HG03469 (cell line): ENCODE data around the gene RRAS2.

Experiments used
- ATAC-seq: cut with Tn5 transposase; IDR thresholded peaks from one replicate; pipeline ENCODE4 v1.9.1; 2021; ENCODE audit warnings: mild to moderate bottlenecking, moderate library complexity, moderate number of reproducible peaks; ENCODE audit not compliant: unreplicated experiment

RRAS2 gene

DNA sequence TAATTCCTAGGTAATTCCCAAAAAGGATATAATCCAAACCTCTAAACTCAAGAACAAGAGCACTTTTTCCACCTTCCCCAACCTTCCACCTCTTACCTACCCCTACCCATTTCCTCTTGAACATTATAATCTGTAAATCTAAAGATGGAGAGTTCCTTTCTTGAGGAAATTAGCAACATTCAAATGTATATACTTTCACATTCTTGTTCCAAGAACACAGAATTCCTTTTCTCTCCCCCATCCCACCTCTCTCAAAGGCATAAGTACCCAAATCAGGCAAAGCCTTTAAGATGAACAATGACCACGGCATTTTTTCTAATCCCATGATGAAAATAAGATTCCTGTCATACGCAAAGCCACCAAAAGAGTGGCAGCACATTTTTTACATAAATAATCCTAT is 18.3 kb downstream of the RRAS2 start:
- ATAC-seq: no peak

DNA sequence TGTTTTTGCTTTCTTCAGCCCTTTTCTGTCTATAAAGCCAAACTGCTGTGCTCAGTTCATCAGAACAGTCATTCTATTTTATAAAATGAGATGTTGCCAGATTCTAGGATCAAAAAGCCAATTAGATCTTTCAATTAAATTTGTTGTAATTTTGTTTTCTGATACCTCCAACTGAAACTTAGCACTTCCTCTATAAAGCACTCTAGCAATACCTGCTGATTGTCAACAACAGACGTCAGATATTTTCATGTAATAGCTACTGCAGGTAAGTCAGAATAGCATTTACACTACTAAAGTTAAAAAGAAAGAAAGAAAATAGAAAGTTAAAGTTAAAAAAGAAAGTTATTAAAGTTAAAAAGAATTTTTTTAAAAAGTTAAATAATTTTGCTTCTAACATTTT is 19.6 kb downstream of the RRAS2 start:
- no peak for ATAC-seq

DNA sequence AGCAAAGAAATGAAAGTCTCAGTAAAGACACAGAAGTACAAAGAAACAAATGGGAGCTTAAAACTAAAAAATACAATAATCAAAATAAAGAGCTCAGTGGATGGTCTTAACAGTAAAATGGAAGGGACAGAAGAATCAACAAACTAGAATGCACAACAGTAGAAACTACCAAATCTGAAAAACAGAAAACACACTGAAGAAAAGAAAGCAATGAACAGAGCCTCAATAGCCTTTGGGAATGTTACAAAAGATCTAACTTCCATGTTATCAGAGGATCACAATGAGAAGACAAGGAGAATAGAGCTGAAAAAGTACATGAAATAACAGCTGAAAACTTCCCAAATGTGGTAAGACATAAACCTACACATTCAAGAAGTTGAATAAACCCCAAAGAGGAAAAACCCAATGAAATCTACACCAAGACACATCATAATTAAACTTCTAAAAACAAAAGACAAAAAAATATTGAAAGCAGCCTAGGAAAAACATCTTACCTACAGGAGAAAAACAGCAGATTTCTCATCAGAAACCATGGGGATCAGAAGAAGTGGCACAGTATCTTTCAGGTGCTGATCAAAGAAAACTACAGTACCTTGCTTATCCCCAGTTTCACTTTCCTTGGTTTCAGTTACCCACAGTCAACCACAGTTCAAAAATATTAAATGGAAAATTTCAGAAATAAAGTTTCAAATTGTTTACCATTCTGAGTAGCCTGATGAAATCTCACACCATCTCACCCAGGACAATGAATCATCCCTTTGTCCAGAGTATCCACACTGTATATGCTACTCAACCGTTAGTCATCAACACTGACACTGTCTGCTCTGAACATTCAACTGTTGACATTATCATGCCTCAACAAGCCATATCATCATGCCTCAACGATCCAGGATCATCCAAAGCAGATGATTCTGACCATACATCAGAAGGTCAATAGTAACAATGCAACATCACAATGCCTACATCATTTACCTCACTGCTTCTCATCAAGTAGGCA is 22.2 kb downstream of the RRAS2 start:
- ATAC-seq: no peak

DNA sequence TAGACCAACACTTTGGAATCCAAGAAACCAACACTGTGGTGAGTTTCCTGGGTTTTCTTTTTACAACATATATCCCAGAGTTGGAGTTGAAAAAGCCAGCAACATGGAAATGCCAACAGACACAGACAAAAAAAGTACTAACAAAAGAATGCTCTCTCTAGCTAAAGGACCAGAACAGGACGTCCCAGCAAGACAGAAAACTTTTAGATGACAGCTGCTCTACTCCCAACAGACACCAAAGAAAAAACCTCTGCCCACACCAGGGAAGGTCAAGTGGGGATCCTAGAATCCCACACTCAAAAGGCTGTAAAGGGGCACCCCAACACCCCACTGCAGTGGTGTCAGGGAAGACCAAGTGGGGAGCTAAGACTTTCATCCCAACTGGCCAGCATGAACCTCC is 23.3 kb downstream of the RRAS2 start:
- no peak for ATAC-seq

DNA sequence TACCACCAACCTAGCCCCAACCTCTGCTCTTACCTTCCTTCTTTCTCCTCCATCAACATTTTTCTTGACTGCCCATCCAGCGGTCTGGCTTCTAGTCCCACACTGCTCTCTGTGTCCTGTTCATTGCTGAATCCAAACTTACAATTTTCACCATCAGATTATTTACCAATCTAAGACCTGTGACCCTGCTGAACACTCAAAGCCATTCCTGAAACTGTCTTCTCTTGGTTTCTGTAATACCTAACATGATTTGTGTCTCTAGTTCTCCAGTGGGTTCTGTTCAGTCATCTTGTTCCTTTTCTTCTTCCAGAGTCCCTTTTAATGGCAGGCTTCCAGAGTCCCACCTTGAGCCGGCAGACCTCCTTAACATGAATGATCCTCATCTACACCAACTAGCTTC is 24.1 kb downstream of the RRAS2 start:
- no peak for ATAC-seq

DNA sequence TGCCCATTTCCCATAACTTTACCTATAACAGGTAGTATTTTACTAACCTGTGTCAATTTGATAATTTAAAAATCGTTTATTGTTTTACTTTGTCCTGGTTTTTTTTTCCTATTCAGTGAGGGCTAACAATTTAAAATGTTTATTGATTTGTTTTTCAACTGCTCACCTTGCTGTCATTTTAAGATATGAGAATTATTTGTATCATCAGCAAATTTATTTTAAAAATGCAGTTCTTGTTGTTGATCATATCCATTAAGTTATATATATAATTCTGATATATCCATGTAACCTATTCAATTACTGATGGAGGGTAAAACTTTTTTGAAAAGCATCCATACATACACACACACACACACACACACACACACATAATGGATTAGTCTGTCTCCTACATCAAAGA is 24.8 kb downstream of the RRAS2 start:
- ATAC-seq: no peak

DNA sequence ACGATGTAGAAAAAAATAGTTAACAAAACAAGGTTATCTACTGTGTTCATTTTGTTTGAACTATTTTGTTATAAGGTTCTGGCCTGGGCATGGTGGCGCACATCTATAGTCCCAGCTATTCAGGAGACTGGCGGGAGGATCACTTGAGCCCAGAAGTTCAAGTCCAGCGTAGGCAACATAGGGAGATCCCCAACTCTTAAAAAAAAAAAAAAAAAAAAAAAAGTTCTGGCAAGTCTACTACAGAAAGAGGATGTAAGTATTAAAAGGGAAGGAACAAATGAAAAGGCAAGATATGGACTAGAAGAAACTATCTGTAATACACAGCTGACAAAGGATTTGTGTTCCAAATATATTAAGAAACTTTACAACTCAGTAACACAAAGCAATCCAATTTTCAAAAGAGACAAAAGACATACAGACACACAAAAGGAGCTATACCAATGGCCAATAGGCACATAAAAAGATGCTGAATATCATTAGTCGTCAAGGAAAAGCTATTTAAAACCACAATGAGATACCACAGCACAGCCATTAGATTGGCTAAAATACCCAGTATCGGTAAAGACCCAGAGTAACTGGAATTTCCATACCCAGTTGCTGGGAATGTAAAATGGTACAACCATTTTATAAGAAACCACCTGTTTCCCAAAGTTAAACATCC is 27.4 kb downstream of the RRAS2 start:
- peak; percentile 38 for ATAC-seq

DNA sequence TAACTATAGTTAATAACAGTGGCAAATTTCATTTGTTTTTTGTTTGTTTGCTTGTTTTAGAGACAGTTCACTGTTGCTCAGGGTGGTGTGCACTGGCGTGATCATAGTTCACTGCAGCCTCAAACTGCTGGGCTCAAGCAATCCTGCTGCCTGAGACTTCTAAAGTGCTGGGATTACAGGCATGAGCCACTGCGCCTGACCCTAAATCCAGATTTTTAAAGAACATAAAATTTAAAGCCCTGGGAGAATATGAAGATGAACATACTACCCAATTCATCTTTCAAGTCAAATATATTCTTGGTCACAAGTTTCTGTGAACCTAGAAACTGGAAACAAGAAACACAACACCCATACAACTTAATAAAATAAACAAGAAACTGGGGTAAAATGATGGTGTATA is 28.1 kb downstream of the RRAS2 start:
- ATAC-seq: no peak

DNA sequence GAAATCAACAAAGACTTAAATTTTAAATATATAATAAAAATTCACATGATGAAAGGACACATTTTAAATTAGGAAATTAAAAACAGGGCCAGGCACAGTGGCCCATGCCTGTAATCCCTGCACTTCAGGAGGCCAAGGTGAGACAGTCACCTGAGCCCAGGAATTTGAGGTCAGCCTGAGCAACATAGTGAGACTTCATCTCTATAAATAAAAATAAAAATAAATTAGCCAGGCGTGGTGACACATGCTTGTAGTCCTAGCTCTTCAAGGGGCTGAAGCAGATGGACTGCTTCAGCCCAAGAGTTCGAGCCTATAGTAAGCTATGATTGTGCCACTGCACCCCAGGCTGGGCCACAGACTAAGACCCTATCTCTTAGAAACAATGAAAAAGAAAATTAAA is 29.3 kb downstream of the RRAS2 start:
- ATAC-seq: no peak

DNA sequence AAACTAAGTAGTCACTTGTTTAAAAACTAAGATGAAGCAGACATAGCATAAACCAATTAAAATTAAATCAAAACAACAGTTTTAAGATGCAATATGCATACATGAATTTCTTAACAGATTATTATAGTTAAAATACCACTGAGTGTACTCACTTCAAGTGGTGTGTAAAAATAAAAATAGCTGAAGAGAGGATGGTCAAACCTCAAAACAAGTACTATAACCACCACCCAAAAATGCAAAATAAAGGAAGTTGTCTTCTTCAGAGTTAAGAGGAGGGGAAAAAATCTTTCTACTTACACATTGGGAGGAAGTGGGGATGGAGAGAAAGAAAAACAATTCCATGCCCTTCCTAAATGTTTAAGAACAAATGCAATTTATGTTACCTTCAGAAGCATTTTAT is 31.9 kb downstream of the RRAS2 start:
- no peak for ATAC-seq

DNA sequence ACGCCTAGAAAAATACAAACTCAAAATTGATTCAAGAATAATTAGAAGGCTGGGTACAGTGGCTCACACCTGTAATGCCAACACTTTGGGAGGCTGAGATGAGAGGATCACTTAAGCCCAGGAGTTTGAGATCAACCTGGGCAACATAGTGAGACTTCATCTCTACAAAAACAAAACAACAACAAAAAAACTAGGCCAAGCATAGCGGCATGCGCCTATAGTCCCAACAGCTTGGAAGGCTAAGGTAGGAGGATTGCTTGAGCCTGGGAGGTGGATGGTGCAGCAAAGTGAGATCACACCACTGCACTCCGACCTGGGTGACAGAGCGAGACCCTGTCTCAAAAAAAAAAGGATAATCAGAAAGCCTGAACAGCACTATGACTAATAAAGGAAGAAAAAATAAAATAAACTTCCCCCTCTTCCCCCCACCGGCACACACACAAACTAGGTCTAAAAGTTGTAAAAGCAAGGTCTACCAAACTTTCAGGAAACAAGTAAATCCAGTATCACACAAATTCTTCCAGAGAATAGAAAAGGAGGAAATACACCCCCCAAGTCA is 35.8 kb downstream of the RRAS2 start:
- ATAC-seq: no peak

DNA sequence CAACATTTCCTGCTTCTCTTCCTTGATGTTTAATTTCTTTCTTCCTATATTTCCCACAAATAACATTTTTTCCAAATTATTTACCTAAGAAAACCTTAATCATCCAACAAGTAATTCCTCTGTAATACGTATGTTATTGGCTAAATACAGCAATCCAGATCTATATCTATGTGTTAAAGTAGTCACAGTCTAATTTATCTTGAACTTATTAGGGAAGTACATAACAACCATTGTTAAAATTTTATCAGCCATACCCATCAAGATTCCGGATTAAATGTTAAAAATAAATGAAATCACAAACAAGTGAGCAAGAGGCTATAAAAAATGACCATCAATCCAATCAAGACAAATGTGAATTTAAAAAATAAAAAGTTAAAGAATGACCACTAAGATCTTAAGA is 36.5 kb downstream of the RRAS2 start:
- ATAC-seq: no peak

DNA sequence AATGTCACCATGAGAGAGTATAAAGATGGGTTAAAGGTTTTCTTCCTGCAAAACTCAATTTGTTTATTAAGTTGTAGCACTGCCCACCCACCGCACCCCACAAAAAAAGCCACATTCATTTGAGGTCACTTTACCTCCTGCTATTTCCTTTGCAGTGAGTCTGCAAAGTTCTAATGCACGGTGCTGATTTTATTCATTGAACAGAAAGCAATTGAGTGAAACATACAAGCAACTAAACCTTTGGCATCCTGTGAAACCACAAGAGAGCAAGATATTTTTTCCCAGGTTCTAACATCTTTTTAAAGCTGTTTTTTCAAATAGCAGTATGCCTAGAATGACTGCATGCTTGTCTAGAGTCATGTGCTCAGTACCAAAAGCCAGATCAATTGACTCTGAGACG is 39.0 kb downstream of the RRAS2 start:
- ATAC-seq: peak; percentile 42

DNA sequence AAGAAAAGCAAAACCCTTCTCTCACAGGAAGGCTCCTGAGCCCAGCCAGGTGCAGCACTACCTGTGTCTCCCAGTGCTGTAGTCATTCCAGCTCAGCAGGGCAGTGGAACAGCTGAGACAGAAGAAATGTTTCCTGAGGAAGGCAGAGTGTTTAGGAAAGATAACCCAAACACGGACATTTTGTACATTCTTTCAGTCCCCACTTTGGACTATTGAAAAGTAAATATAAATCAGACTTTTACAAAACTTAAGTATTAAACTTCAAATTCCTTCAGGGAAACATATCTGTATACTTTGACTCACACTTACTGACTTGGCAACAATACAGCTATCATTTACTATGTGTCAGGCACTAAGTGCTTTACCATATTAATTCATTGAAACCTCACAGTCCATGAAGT is 40.4 kb downstream of the RRAS2 start:
- no peak for ATAC-seq

DNA sequence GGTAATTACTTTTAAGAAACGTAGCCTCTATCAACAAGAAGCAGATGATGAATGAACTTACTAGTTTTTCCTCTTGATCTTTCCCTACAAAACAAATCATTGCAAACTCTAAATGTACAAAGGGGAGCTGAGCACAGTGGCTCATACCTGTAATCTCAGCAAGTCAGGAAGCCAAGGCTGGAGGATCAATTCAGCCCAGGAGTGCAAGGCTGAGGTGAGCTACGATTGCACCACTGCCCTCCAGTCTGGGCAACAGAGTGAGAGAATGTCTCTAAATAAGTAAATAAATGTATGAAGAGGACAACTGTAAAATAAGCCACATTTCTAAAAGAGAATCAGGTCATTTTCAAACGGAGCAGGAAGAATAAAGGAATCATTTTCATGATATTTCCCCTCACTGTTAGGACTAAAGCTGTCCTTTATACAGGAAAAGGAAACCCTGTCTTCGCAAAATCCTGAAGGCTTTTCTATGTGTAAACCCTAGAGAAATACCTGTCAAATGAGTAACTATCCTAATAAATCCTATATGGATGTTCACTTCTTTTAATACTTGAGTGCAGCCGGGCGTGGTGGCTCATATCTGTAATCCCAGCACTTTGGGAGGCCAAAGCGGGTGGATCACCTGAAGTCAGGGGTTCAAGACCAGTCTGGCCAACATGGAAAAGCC is 41.2 kb downstream of the RRAS2 start:
- no peak for ATAC-seq

DNA sequence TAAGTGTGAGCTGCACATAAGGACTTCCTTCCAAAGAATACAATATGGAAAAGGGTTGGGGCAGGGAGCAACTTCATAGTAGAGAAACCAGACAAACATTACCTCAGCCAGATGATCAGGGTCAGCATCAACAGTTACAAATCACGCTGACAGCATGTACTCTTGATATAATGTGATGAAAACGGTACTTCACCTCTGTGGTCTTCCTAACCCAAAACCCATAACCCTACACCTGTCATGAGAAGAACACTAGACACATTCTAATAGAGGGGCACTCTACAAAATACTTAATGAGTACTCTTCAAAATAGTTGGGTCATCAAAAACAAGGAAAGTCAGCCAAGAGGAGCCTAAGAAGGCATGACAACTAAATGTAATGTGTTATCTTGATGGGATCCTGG is 43.9 kb downstream of the RRAS2 start:
- no peak for ATAC-seq

DNA sequence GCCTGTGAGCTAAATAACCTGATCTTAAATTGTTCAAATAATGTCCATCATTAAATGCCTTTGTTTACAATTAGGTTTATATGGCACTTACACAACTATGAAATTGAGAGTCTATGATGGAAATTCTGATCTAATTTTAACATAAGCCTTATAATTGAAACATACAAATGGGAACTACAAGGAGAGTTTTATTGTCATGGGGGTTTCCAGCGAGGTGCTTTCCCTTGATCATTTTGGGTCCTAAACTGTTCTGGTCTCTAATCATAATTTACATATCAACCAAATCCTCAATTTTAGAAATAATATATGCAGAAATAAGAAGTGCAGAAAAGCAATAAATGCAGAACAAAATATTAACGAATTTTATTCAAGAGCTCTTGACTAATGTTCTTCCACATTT is 44.9 kb downstream of the RRAS2 start:
- no peak for ATAC-seq

DNA sequence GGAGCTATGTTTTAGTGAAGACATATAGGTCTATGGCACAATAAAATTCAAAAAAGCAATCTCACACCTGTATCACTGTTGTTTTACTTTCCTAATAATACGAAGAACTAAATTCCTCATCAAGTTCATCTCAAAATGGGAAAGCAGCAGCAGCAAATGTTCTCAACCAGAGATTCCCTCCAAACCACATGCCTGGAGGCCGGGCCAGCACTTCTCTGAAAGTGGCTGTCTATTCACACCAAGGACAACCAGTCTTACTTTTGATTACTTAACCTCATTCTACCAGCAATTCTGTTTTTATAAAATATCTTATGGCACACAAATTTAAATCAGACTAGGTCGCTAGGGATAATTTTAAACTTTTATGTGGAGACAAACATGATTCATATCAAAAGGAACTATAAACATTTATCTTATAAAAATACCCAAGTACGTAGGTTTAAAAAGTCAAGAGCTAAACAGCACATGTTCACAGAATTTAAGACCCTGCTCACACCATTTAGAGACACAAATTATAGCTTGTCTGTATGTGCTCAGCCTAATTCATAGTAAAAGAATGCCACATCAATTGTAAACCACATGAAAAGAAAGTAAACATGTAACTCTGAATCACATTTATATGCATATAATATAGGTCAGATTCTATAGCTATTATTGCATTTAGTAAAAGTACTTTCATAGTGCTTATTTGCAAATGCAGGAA is 46.1 kb downstream of the RRAS2 start:
- no peak for ATAC-seq

DNA sequence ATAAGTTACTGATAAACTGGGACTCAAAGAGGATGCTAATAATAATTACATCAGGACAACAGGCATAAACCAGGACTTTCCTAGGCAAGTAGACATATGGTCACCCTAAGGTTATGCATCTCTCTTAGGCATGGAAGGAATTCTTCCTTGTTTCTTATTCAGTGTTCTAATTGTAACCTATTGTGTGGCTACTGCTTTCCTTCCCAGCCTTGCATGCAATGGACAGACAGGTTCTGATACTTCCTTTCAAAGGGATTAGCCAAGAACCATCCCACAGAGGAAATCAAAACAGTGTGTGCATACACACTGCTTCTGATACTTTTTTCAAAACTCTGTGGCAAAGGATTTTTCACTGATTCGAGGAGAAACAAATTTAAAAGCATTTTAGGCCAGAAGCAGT is 48.3 kb downstream of the RRAS2 start:
- ATAC-seq: no peak

DNA sequence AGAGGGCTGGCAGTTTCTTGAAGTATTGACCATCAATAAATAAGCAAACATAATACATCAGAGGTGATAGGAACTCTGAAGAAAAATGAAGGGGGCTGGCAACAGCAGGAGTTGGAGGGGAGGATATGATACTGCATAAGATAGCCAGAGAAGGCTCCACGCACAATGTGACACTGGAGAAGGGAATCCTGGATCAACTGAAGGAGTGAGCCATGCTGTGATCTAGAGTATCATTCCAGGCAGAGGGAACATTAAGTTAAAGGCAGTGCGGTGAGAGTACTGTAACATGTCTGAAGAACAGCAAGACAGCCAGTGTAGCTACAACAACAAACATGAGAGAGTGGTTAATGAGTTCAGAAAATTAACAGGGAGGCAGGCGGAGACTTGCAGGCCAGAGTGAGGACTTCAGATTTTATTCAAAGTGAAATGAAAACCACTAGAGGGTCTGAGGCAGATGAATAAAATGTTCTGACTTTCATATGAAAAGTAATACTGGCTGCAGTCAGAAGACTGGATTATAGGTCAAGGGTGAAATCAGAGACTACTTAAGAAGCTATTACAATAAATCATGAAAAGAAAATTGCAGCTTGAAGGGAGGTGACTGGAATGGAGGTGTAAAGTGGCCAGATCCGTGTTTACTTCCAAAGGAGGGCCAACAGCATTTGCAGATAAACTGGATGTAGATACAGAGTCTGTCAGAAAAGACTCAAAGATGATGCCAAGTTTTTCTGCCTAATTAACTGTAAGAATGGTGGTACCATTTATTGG is 49.4 kb downstream of the RRAS2 start:
- ATAC-seq: no peak
